ENCODE results near the gene CTNNA2.

CTNNA2 gene

GRCh38 chr2:79793006-79793405 is 280.2 kb downstream of the CTNNA2 start:
- no peak for FAIRE-seq

- no peak for FAIRE-seq
Measured at GRCh38 chr2:79796641-79797040, 283.8 kb downstream of the CTNNA2 start.

- no peak for FAIRE-seq
Measured at GRCh38 chr2:79798776-79799175, 285.9 kb downstream of the CTNNA2 start.

- FAIRE-seq, result no peak
Measured at GRCh38 chr2:79799729-79800128, 286.9 kb downstream of the CTNNA2 start.

- no peak for FAIRE-seq
Measured at GRCh38 chr2:79801082-79801481, 288.2 kb downstream of the CTNNA2 start.

- FAIRE-seq, result no peak
Measured at GRCh38 chr2:79817288-79817687, 304.4 kb downstream of the CTNNA2 start.

- peak; percentile 64 for FAIRE-seq
Measured at GRCh38 chr2:79820281-79820680, 307.4 kb downstream of the CTNNA2 start.

GRCh38 chr2:79822136-79822535 is 309.3 kb downstream of the CTNNA2 start:
- FAIRE-seq, result no peak

- FAIRE-seq, result no peak
Measured at GRCh38 chr2:79824086-79824786, 311.4 kb downstream of the CTNNA2 start.

GRCh38 chr2:79827881-79828280 is 315.0 kb downstream of the CTNNA2 start:
- FAIRE-seq, result no peak

GRCh38 chr2:79830501-79830900 is 317.6 kb downstream of the CTNNA2 start:
- FAIRE-seq, result no peak

GRCh38 chr2:79831961-79832360 is 319.1 kb downstream of the CTNNA2 start:
- no peak for FAIRE-seq

- peak; percentile 90 for FAIRE-seq
Measured at GRCh38 chr2:79832511-79833234, 319.8 kb downstream of the CTNNA2 start.

- FAIRE-seq, result no peak
Measured at GRCh38 chr2:79833235-79833878, 320.5 kb downstream of the CTNNA2 start.

GRCh38 chr2:79835911-79836310 is 323.1 kb downstream of the CTNNA2 start:
- no peak for FAIRE-seq

GRCh38 chr2:79844011-79844410 is 331.2 kb downstream of the CTNNA2 start:
- FAIRE-seq, result no peak

GRCh38 chr2:79846878-79847277 is 334.0 kb downstream of the CTNNA2 start:
- FAIRE-seq, result no peak

- FAIRE-seq, result no peak
Measured at GRCh38 chr2:79849241-79849640, 336.4 kb downstream of the CTNNA2 start.

GRCh38 chr2:79849949-79850348 is 337.1 kb downstream of the CTNNA2 start:
- no peak for FAIRE-seq

GRCh38 chr2:79850912-79851311 is 338.1 kb downstream of the CTNNA2 start:
- peak; percentile 9 for FAIRE-seq

- no peak for FAIRE-seq
Measured at GRCh38 chr2:79855264-79856006, 342.6 kb downstream of the CTNNA2 start.

- no peak for FAIRE-seq
Measured at GRCh38 chr2:79857888-79858287, 345.0 kb downstream of the CTNNA2 start.
